Fibroblast of skin of abdomen (primary cell): ENCODE results near the gene RNF214. TPM values are rescaled to one million over a fixed set of nuclear protein-coding genes. Genes with fewer than 3 reads are reported as not detected.
A peak's percentile ranks its signal among the peaks of the same experiment; 100 is the strongest.
"Not testable (repeated sequence)": the region's sequence is repeated elsewhere in the genome, so short reads cannot be mapped to it uniquely, and the experiment has no call there.

Experiments
- DNase-seq: peaks from one replicate; pipeline ENCODE4 v3.0.0-alpha.2; 2013
- polyA plus RNA-seq, 2 experiments: library from polyadenylated mRNA; unstranded; fragments of 120-200 nt; gene quantifications; one replicate each; pipeline ENCODE4 v1.2.1, GENCODE V29; 2013; ENCODE audit not compliant: insufficient read length in 2 of 2

The RNF214 gene
- 18.3 TPM for polyA plus RNA-seq (2013, experiment 1 of 2; ENCODE audit: insufficient read length)
- 18.3 TPM for polyA plus RNA-seq (2013, experiment 2 of 2; ENCODE audit: insufficient read length)

GRCh38 chr11:117232092-117232878 is at the start of gene RNF214:
Gene RNF214, plus strand, starts transcription at chr11:117232671. Its CDS starts 1,602 bp downstream, at chr11:117234273.
- peak; percentile 80 for DNase-seq

GRCh38 chr11:117183178-117183577 is 49.3 kb upstream of the RNF214 start:
- DNase-seq, result not testable (repeated sequence)

DNA sequence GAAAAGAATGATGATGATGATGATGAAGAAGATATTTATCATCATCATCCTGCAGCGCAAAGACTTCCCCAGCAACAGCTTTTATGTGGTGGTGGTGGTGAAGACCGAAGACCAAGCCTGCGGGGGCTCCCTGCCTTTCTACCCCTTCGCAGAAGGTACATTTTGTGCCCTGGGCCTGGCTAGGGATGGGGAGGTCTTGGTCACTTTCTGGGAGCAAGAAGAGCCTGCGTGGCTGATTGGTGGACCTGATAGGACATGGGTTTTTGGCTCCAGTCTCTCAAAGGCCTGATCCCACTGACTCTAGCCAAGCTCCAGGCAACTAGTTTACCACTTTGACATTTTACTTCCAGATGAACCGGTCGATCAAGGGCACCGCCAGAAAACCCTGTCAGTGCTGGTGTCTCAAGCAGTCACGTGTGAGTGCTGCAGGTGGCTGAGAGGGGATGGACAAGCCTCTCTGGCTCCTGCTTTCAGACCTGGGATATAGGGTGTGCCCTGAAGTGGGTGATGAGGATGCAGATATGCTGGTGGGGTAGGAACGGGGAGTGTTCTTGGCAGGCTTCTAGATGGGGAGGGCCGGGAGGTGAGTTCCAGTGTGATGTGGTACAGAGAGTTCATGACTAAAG is 48.6 kb upstream of the RNF214 start:
- DNase-seq, result no peak

- DNase-seq, result no peak
These were observed 46.6 kb upstream of the RNF214 start for GRCh38 chr11:117185736-117186430.

DNA sequence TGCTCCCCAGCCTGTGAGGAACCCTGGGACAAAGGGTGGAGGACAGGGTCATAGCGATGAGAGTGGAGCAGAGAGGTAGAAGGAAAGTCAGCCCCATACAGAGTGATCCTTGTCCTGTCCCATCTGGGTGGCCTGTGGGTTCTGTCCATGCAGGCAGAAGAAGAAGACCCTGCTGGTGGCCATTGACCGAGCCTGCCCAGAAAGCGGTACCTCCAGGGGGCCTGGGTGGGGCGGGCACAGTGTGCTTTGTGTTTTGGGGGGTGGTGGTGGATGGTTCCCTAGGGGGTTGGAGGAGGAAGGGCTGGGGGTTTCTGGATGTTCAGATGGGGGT is 46.1 kb upstream of the RNF214 start:
- no peak for DNase-seq

DNA sequence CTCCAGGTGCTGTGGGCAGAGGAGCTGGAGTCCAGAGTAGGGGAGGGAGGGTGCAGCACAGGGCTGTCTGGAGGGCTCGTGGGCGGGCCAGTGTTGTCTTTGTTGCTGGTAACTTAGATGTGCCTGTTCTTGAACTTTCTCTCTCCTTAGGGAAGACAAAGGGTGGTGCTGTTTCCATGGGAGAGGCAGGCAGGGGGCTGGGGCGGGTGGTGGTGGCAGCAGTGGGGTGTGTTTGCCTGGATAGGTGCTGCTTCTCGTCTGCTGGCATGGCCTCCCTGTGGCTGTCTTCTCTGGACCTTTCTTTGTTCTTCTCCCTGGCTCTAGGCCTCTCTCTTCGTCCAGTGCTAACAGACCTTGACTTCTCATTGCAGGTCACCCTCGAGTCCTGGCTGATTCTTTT is 45.5 kb upstream of the RNF214 start:
- no peak for DNase-seq

DNA sequence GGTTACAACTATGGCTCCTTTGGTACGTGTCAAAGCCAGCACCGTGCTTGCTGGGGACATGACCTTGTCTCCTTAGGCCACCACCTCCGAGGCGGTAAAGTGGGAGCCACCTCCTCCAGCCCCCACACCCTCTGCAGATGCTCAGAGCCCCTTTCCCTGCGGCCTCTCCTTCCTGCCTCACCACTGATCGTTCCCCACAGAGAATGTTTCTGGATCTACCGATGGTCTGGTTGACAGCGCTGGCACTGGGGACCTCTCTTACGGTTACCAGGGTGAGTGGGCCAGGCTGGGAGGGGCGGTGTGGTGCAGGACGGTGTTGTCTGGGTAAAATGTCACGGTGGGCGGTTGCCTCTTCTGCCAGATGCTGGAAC is 45.1 kb upstream of the RNF214 start:
- DNase-seq, result no peak

GRCh38 chr11:117187799-117188481 is 44.5 kb upstream of the RNF214 start:
- DNase-seq, result no peak

GRCh38 chr11:117188620-117189081 is 43.8 kb upstream of the RNF214 start:
- no peak for DNase-seq

GRCh38 chr11:117189191-117189940 is 43.1 kb upstream of the RNF214 start:
- no peak for DNase-seq

DNA sequence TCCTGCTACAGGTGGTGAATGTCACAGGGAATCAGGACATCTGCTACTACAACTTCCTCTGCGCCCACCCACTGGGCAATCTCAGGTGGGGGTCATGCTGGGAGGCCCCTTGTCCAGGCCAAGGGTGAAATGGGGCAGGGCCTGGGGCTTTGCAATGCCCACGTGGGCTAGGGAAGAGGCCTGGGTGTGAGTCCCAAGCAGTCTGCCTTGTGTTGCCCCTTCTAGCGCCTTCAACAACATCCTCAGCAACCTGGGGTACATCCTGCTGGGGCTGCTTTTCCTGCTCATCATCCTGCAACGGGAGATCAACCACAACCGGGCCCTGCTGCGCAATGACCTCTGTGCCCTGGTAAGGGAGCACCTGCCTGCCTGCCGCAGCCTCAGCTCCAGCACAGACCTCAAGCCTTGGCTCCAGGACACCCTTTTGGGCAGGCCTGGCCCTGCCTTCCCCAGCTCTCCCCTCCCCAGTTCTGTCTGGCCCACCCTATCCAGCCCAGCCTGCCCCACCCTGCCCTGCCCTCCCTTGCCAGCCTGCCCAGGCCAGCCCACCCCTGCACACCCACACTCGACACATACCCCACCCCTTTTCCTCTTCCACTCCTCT is 42.4 kb upstream of the RNF214 start:
- DNase-seq, result no peak

GRCh38 chr11:117191680-117192400 is 40.6 kb upstream of the RNF214 start:
- DNase-seq, result no peak

- DNase-seq, result no peak
These were observed 40.0 kb upstream of the RNF214 start for GRCh38 chr11:117192401-117192875.

DNA sequence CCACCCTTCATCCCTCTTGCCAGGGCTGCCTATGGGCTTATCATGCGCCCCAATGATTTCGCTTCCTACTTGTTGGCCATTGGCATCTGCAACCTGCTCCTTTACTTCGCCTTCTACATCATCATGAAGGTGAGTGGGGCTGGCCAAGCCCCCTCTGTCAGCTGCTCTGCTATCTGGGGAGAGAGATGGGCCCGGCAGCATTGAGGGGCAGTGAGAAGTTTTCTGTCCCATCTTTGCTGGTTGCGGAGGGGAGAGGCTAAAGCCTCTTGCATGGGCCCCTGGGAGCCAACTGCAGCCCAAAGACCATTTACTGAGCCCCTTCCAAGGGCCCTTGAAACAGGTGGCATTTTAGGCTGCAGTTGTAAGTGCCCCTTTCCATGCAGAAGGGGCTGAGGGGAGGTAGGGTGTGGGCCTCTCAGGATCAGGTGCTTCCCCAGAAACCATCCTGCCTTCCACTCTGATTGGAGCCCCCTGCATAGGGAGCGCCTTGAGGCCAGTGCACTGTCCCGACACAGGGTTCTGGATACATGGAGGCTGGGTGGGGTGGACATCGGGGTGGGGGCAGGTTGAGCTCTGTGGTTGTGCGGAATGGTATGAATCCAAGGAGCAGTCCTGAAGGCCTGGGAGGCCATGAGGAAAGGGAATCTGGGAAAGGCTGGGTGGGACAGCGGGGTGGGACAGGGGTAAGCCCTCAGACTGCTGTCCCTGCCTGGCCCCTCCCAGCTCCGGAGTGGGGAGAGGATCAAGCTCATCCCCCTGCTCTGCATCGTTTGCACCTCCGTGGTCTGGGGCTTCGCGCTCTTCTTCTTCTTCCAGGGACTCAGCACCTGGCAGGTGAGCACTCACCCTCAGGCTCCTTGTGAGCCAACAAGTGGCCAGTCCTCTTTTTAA is 39.1 kb upstream of the RNF214 start:
- DNase-seq, result no peak

- no peak for DNase-seq
These were observed 38.2 kb upstream of the RNF214 start for GRCh38 chr11:117194267-117194666.

DNA sequence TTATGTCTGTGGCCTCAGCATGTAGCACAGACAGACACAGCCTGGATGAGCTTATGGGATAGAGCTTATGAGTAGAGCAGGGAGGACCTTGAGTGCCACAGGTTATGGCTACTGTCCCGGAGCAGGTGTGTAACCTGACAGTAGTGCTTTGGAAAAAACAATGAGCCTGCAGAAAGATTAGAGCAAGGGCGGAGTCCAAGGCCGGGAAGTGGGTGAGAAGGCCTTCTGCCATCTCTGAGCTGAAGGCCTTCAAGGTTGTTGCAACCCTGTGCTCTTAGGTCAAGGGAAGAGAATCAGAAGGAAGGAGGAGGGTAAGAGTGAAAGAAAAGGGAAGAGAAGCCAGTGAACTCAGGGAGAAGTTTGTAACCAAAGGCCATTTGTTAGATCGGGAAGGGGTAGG is 37.2 kb upstream of the RNF214 start:
- no peak for DNase-seq

DNA sequence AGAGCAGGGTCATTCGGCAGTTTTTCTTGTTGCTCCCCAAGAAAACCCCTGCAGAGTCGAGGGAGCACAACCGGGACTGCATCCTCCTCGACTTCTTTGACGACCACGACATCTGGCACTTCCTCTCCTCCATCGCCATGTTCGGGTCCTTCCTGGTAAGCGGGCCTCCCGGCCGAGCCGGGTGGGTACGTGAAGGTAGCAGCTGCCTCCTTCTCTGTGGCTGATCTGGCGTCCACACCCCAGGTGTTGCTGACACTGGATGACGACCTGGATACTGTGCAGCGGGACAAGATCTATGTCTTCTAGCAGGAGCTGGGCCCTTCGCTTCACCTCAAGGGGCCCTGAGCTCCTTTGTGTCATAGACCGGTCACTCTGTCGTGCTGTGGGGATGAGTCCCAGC is 36.7 kb upstream of the RNF214 start:
- DNase-seq, result no peak

DNA sequence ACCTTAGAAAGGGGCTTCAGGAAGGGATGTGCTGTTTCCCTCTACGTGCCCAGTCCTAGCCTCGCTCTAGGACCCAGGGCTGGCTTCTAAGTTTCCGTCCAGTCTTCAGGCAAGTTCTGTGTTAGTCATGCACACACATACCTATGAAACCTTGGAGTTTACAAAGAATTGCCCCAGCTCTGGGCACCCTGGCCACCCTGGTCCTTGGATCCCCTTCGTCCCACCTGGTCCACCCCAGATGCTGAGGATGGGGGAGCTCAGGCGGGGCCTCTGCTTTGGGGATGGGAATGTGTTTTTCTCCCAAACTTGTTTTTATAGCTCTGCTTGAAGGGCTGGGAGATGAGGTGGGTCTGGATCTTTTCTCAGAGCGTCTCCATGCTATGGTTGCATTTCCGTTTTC is 35.5 kb upstream of the RNF214 start:
- no peak for DNase-seq

DNA sequence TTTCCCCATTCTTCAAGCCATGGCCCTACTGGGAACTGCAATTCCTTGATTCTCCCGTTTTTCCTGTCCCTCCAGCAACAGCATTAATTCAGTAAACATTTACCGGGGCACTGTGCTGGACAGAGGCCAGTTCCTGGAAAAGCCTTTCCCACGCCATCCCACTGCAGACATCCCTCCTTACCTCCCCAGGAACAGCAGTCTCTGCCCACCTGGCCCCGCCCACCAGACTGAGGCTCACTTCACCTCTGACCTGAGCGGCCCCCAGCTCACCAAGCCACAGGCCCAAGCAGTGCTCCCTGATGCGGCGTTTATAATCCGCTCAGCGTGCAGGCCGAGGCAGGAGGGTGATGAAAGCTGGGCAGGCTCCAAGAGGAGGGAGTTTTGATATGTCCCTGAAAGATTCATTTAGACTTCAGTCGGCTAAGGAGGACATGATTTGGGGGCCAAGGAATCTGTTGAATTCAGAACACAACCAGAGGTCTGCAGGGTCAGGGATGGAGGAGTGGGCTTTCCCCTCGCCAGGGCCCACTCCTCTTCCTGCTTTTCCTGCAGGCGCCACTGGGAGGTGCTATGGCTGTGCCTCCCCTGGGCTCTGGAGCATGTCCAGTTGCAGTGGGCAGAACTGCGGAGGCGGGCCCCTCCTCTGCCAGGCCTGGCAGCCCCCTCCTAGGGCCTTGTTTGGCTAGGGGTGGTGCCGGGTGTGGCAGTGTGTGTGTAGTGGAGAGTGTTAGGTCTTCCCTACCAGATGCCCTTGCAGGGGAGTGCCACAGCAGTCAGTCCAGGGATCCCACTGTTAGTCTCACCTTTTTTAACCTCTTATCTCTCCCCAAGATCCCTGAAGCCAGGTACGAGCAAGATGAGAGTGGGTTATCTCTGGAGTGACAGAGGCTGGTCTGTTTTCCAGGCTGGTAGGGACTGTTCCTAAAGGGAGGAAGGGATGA is 34.7 kb upstream of the RNF214 start:
- peak; percentile 62 for DNase-seq
